B cell (primary cell): Measurements from ENCODE around the gene SLU7. TPM values are rescaled to one million over a fixed set of nuclear protein-coding genes. Genes with fewer than 3 reads are reported as not detected.

Experiments used
- ATAC-seq: fragments of 200-7000 bp; cut with Tn5 transposase; one replicate; pipeline ENCODE4 v1.10.0; 2021; ENCODE audit warnings: low read depth, mild to moderate bottlenecking, moderate number of reproducible peaks, moderate library complexity
- CTCF ChIA-PET: fragments of 350-600 bp; sonication (Branson Sonifier 250); formaldehyde crosslinking; loops from one replicate; lab custom pipeline; 2021; ENCODE audit warnings: antibody characterized with exemption, inconsistent platforms; lab: Charles Lee
- POLR2A ChIA-PET: fragments of 350-600 bp; sonication (Branson Sonifier 250); formaldehyde crosslinking; loops from one replicate; lab custom pipeline; 2021; ENCODE audit warnings: antibody characterized with exemption; lab: Charles Lee
- DNase-seq: peaks from one replicate; pipeline ENCODE4 v3.0.0; 2013
- H2AFZ ChIP-seq: 2 replicates; pipeline ENCODE4 v1.6.1; 2012; ENCODE audit warnings: mild to moderate bottlenecking, low read depth, low read length; ENCODE audit not compliant: insufficient read depth, poor library complexity, severe bottlenecking
- H3K27ac ChIP-seq, 2 donors: 1 replicate in 1 of 2; 2 replicates in 1 of 2; pipeline ENCODE4 v1.5.1; 2012 to 2013; ENCODE audit warnings: low read length in 2 of 2, mild to moderate bottlenecking in 2 of 2, moderate library complexity in 1 of 2
- H3K27me3 ChIP-seq, 4 experiments: fragments of 200-600 bp in 1 of 4; sonication (generic) in 1 of 4; replicated peaks in 1 of 4; 1 replicate in 2 of 4; 2 replicates in 2 of 4; pipeline versions ENCODE4 v1.6.1 to v1.7.0; 2013 to 2016; ENCODE audit warnings: low read length in 3 of 4, mild to moderate bottlenecking in 2 of 4, mixed read lengths in 1 of 4, moderate library complexity in 1 of 4; ENCODE audit not compliant: insufficient read depth in 4 of 4, control insufficient read depth in 3 of 4; ENCODE audit errors: control extremely low read depth in 1 of 4
- H3K36me3 ChIP-seq, 2 experiments: replicated peaks in 1 of 2; 1 replicate in 1 of 2; 2 replicates in 1 of 2; pipeline versions ENCODE4 v1.6.1 to v1.7.1; 2013; ENCODE audit warnings: low read length in 1 of 2; ENCODE audit not compliant: insufficient read depth in 2 of 2, control insufficient read depth in 1 of 2; ENCODE audit errors: control extremely low read depth in 1 of 2, extremely low read depth in 1 of 2
- H3K4me1 ChIP-seq, 2 donors: fragments of 200-600 bp in 1 of 2; sonication (generic) in 1 of 2; 1 replicate in 1 of 2; 2 replicates in 1 of 2; pipeline versions ENCODE4 v1.5.1 to v1.6.1; 2013 to 2017; ENCODE audit warnings: low read length in 2 of 2; ENCODE audit not compliant: control insufficient read depth in 2 of 2, insufficient read depth in 2 of 2
- H3K4me2 ChIP-seq: replicated peaks from 2 replicates; pipeline ENCODE3; 2012; ENCODE audit warnings: mild to moderate bottlenecking, low read depth, low read length; ENCODE audit not compliant: poor library complexity, severe bottlenecking
- H3K4me3 ChIP-seq, 5 experiments: fragments of 200-600 bp in 1 of 5; sonication (generic) in 1 of 5; 1 replicate in 3 of 5; 2 replicates in 2 of 5; pipeline versions ENCODE4 v1.5.1 to v1.7.0; 2011 to 2016; ENCODE audit warnings: low read length in 4 of 5, mild to moderate bottlenecking in 4 of 5, low read depth in 2 of 5, control low read depth in 1 of 5, moderate library complexity in 1 of 5; ENCODE audit not compliant: insufficient read depth in 1 of 5; ENCODE audit errors: control extremely low read depth in 1 of 5, extremely low read depth in 1 of 5
- H3K79me2 ChIP-seq: fragments of 200-600 bp; sonication (generic); one replicate; pipeline ENCODE4 v1.6.0; 2016; ENCODE audit warnings: low read length; ENCODE audit not compliant: control insufficient read depth, insufficient read depth
- H3K9ac ChIP-seq: fragments of 200-600 bp; sonication (generic); 2 replicates; pipeline ENCODE4 v1.6.1; 2017; ENCODE audit warnings: mild to moderate bottlenecking, low read length, moderate library complexity
- H3K9me3 ChIP-seq, 3 donors: one replicate each; pipeline versions ENCODE4 v1.6.1 to v1.7.1; 2013; ENCODE audit warnings: low read length in 2 of 3; ENCODE audit not compliant: control insufficient read depth in 2 of 3, insufficient read depth in 1 of 3; ENCODE audit errors: control extremely low read depth in 1 of 3
- H4K20me1 ChIP-seq: 2 replicates; pipeline ENCODE4 v1.6.0; 2012; ENCODE audit warnings: mild to moderate bottlenecking, low read length; ENCODE audit not compliant: insufficient read depth, control insufficient read depth, poor library complexity, severe bottlenecking
- H3K27ac Mint-ChIP-seq: one replicate; pipeline ENCODE4 v1.8.0; 2021; ENCODE audit warnings: mixed read lengths
- H3K27me3 Mint-ChIP-seq: one replicate; pipeline ENCODE4 v1.8.0; 2021; ENCODE audit warnings: mixed read lengths
- H3K4me1 Mint-ChIP-seq: one replicate; pipeline ENCODE4 v1.8.0; 2021; ENCODE audit warnings: mixed read lengths
- H3K4me3 Mint-ChIP-seq: one replicate; pipeline ENCODE4 v1.8.0; 2021; ENCODE audit warnings: mixed read lengths
- H3K9me3 Mint-ChIP-seq: one replicate; pipeline ENCODE4 v1.8.0; 2022; ENCODE audit warnings: mixed read lengths; ENCODE audit not compliant: insufficient read depth
- CTCF ChIP-seq: fragments of 200-600 bp; IDR thresholded peaks from one replicate; pipeline ENCODE4 v1.8.0; 2022; ENCODE audit warnings: antibody characterized with exemption, mild to moderate bottlenecking
- EZH2 ChIP-seq: IDR thresholded peaks from 2 replicates; pipeline ENCODE4 v1.6.1; 2012; ENCODE audit warnings: borderline replicate concordance, low read depth, mild to moderate bottlenecking, moderate library complexity, low read length; ENCODE audit not compliant: insufficient read depth, poor library complexity, severe bottlenecking
- WGBS: methylation state at CpG from one replicate; pipeline ENCODE4 v1.1.5; 2013; ENCODE audit warnings: missing lambda C conversion rate; ENCODE audit not compliant: insufficient coverage; 5-methylcytosine and 5-hydroxymethylcytosine counted together
- intact Hi-C: fragments of 100-400 bp; cut with micrococcal nuclease; formaldehyde crosslinking; loops from one replicate; pipeline ENCODE4 v1.10.0; 2022
- polyA plus RNA-seq: library from polyadenylated mRNA; depleted of rRNA; stranded (reverse); fragments of >200 nt; gene quantifications from 2 replicates; pipeline ENCODE4 v1.2.3, GENCODE V29; 2012
- total RNA-seq, 2 donors: library from RNA; stranded (reverse); fragments of 120-200 nt in 1 of 2; gene quantifications; 1 replicate in 1 of 2; 2 replicates in 1 of 2; pipeline versions ENCODE4 v1.2.3 to v1.2.4, GENCODE V29; 2013 to 2022

SLU7 gene
- total and polyA plus RNA-seq, 2 donors (not counting 1 experiment from before 2014, with no cell fraction given) = 30.8 to 68.3 TPM

GRCh38 chr5:160467555-160468362 lies 48.9 kb upstream of the SLU7 start:
- Mint-ChIP-seq H3K9me3 (no peaks in the 10 kb centered on the region), H3K27ac (peak overlapping the region; percentile 93), H3K4me3 (peak overlapping the region; percentile 93), H3K27me3 (no peaks in the 10 kb centered on the region), H3K4me1 (peaks cover 60% of the 10 kb centered on the region)
- peaks cover 48 to 53% of the 10 kb centered on the region in 2 donors for H3K4me1 ChIP-seq
- H3K79me2 ChIP-seq = peaks cover 16% of the 10 kb centered on the region
- H3K4me2 ChIP-seq = peak overlapping the region; percentile 78
- POLR2A ChIA-PET = interaction anchor here (0.6 to 1.4 kb wide), 3 partner anchors 28 to 49 kb away, joined by 3 to 5 read pairs (median 3); partner anchors contain the start of genes PTTG1 and SLU7
- peaks cover 0 to 32% (median 0%) of the 10 kb centered on the region in 4 experiments for H3K27me3 ChIP-seq
- 0% methylated on average over 20 of the region's 29 CpGs for WGBS
- peak; percentile 85 for ATAC-seq
- H3K4me3 ChIP-seq = peak overlapping the region; percentile 24 to 58 (median 40)
- H3K9ac ChIP-seq = peak overlapping the region; percentile 62
- CTCF ChIA-PET = interaction anchor here (0.7 to 5.9 kb wide), 10 partner anchors 9 to 625 kb away, joined by 3 to 89 read pairs (median 6); partner anchors contain the start of gene SLU7
- no peak for TF ChIP-seq CTCF
- no peak for TF ChIP-seq EZH2
- intact Hi-C loops = loop anchor here (1.0 to 2.0 kb wide), 3 partner anchors 29 to 48 kb away; partner anchors contain the start of gene SLU7
- no peaks in the 10 kb centered on the region for H4K20me1 ChIP-seq
- no peaks in the 10 kb centered on the region for H3K9me3 ChIP-seq
- DNase-seq = peak; percentile 87
- no peaks in the 10 kb centered on the region for H3K36me3 ChIP-seq
- H3K27ac ChIP-seq = peak overlapping the region in 1 of 2 donors; percentile 60
- H2AFZ ChIP-seq = peak overlapping the region; percentile 53
